Measurements from ENCODE around the gene FBXL2. TPM values are rescaled to one million over a fixed set of nuclear protein-coding genes. Genes with fewer than 3 reads are reported as not detected.

FBXL2 gene
- total and polyA plus RNA-seq, 11 donors = 0.91 to 5.8 (median 1.8) TPM

DNA sequence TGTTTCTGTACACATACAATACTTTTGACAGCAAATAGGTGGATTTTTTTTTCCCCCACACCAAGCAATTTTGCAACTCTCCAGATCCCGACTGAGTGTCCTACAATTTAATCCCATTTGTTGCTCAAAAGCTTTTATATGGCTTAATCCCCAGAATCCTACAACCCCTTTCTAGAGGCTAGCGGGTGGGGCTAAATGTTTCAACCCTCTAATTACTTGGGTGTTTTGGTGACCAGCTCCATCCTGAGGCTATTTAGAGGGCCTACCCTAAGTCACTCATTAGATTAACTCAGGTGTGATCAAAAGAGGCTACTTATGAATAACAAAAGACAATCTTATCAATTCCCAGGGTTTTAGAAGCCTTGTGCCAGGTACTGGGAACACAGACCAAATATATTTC, 21.0 kb upstream of the FBXL2 start:
- intact Hi-C loops (cut with DNase I) = no loop called here
- Histone ChIP-seq H3K4me1 (no peaks in the 10 kb centered on the region), H3K4me3 (no peak overlapping the region), H3K9me3 (no peaks in the 10 kb centered on the region), H3K36me3 (no peaks in the 10 kb centered on the region), H3K27me3 (no peaks in the 10 kb centered on the region), H3K27ac (no peak overlapping the region)
- 77 to 89% (median 82%) methylated on average over 2 of the region's 2 CpGs for WGBS, 4 donors
- ATAC-seq = no peak
- no peak for DNase-seq
- TF ChIP-seq POLR2A (IDR thresholded peaks at IDR 0.05) = no peak
- TF ChIP-seq, protein P1, sequence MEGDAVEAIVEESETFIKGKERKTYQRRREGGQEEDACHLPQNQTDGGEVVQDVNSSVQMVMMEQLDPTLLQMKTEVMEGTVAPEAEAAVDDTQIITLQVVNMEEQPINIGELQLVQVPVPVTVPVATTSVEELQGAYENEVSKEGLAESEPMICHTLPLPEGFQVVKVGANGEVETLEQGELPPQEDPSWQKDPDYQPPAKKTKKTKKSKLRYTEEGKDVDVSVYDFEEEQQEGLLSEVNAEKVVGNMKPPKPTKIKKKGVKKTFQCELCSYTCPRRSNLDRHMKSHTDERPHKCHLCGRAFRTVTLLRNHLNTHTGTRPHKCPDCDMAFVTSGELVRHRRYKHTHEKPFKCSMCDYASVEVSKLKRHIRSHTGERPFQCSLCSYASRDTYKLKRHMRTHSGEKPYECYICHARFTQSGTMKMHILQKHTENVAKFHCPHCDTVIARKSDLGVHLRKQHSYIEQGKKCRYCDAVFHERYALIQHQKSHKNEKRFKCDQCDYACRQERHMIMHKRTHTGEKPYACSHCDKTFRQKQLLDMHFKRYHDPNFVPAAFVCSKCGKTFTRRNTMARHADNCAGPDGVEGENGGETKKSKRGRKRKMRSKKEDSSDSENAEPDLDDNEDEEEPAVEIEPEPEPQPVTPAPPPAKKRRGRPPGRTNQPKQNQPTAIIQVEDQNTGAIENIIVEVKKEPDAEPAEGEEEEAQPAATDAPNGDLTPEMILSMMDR (IDR thresholded peaks at IDR 0.05) = no peak

DNA sequence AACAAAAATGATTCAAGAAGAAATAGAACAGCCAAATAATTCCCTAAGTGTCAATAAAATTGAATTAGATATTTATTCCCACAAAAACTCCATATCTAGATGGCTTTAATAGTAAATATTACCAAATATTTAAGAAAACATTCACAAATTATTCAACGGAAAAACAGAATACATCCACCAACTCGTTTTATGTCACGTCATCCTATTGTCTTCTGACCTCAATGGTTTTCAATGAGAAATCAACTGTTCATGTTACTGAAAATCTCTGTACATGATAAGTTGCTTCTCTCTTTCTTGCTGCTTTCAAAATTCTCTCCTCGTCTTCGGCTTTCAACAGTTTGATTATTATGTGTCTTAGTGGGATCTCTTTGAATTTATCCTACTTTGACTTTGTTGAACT, 17.1 kb upstream of the FBXL2 start:
- TF ChIP-seq, protein P1 (IDR thresholded peaks at IDR 0.05) = no peak
- no peak for TF ChIP-seq POLR2A (IDR thresholded peaks at IDR 0.05)
- H3K36me3 ChIP-seq = no peaks in the 10 kb centered on the region
- no peak for DNase-seq
- H3K27ac ChIP-seq = no peak overlapping the region
- 89 to 95% (median 90%) methylated on average over 5 of the region's 5 CpGs for WGBS, 4 donors
- ATAC-seq = no peak
- intact Hi-C loops (cut with DNase I) = no loop called here
- no peak overlapping the region for H3K4me3 ChIP-seq
- no peaks in the 10 kb centered on the region for H3K4me1 ChIP-seq
- H3K27me3 ChIP-seq = no peaks in the 10 kb centered on the region
- peaks cover 0 to 4% (median 0%) of the 10 kb centered on the region in 12 donors for H3K9me3 ChIP-seq

DNA sequence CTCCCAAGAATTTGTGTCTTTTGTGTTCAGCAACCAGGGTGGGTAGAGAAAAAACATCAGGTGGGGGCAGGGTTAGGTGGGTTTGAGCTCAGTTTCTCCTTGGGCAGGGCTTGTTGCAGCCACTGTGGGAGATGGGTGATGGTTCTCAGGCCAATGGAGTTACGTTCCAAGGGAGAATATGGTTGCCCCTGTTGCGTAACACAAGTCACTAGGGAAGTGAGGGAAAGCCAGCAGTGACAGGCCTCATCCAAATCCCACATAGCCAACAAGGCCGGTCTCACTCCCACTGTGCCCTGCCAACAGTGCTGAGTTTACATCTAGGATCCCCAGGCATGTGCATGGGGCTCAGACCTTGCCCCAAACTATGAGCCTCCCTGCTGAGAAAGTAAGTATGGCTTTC, 7.9 kb upstream of the FBXL2 start:
- TF ChIP-seq, protein P1 (IDR thresholded peaks at IDR 0.05) = no peak
- TF ChIP-seq POLR2A (IDR thresholded peaks at IDR 0.05) = no peak
- DNase-seq = no peak
- no peaks in the 10 kb centered on the region for H3K27me3 ChIP-seq
- H3K4me1 ChIP-seq = no peaks in the 10 kb centered on the region
- H3K27ac ChIP-seq = no peak overlapping the region
- intact Hi-C loops (cut with DNase I) = no loop called here
- peaks cover 0 to 27% (median 0%) of the 10 kb centered on the region in 12 donors for H3K9me3 ChIP-seq
- no peaks in the 10 kb centered on the region for H3K36me3 ChIP-seq
- 88 to 95% (median 92%) methylated on average over 3 of the region's 3 CpGs for WGBS, 4 donors
- H3K4me3 ChIP-seq = no peak overlapping the region
- ATAC-seq = no peak

DNA sequence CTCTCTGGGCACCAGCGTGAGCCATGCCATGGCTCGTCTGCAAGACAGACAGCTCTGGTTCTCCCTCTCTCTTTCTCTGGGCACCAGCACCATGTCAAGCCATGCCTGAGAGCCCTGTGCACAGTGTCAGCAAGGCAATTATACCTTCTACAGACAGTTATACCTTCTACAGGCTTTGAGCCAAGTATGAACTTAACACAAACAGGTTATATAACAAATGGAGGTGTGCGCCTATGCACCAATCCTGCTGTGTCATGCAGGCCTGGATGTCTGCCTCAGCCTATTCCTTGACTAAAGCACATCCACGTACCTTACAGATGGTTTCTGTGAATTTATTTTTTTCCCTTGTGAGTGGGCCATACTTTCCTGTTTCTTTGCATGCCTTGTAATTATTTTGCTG, 5.9 kb upstream of the FBXL2 start:
- intact Hi-C loops (cut with DNase I) = no loop called here
- 82 to 96% (median 91%) methylated on average over 4 of the region's 4 CpGs for WGBS, 4 donors

More for the DNA sequence above, 5.9 kb upstream of the FBXL2 start:
- H3K4me1 ChIP-seq = no peaks in the 10 kb centered on the region
- H3K27me3 ChIP-seq = no peaks in the 10 kb centered on the region
- H3K9me3 ChIP-seq = peaks cover 0 to 16% (median 0%) of the 10 kb centered on the region in 12 donors
- DNase-seq (no peak), ATAC-seq (no peak)
- no peak overlapping the region for H3K27ac ChIP-seq
- no peak overlapping the region for H3K4me3 ChIP-seq
- H3K36me3 ChIP-seq = no peaks in the 10 kb centered on the region
- no peak for TF ChIP-seq POLR2A (IDR thresholded peaks at IDR 0.05)
- TF ChIP-seq, protein P1 (IDR thresholded peaks at IDR 0.05) = no peak
